HG03045 (cell line): ENCODE results near the gene IGSF3.

Source experiments
- ATAC-seq: cut with Tn5 transposase; IDR thresholded peaks from one replicate; pipeline ENCODE4 v1.9.1; 2021; ENCODE audit warnings: mild to moderate bottlenecking, moderate library complexity; ENCODE audit not compliant: unreplicated experiment

IGSF3 gene

GRCh38 chr1:116561563-116561962 lies 106.0 kb downstream of the IGSF3 start:
- ATAC-seq: no peak

GRCh38 chr1:116560704-116561490 lies 106.6 kb downstream of the IGSF3 start:
- ATAC-seq: no peak

- ATAC-seq: peak; percentile 48
These were observed 108.2 kb downstream of the IGSF3 start for GRCh38 chr1:116559304-116559761.

- ATAC-seq: no peak
These were observed 109.0 kb downstream of the IGSF3 start for GRCh38 chr1:116558571-116558970.

- no peak for ATAC-seq
These were observed 109.4 kb downstream of the IGSF3 start for GRCh38 chr1:116558140-116558549.

- ATAC-seq: no peak
These were observed 110.1 kb downstream of the IGSF3 start for GRCh38 chr1:116557323-116557878.

GRCh38 chr1:116556289-116557006 lies 111.1 kb downstream of the IGSF3 start:
- ATAC-seq: peak; percentile 59

- ATAC-seq: no peak
These were observed 112.6 kb downstream of the IGSF3 start for GRCh38 chr1:116554924-116555323.

GRCh38 chr1:116553386-116554115 lies 114.0 kb downstream of the IGSF3 start:
- ATAC-seq: no peak

- no peak for ATAC-seq
These were observed 121.1 kb downstream of the IGSF3 start for GRCh38 chr1:116546354-116546977.

- ATAC-seq: peak; percentile 17
These were observed 122.2 kb downstream of the IGSF3 start for GRCh38 chr1:116545359-116545705.

GRCh38 chr1:116544588-116545358 lies 122.8 kb downstream of the IGSF3 start:
- ATAC-seq: peak; percentile 43

- ATAC-seq: no peak
These were observed 127.4 kb downstream of the IGSF3 start for GRCh38 chr1:116540088-116540487.

- peak; percentile 83 for ATAC-seq
These were observed 129.0 kb downstream of the IGSF3 start for GRCh38 chr1:116538544-116538943.

- ATAC-seq: no peak
These were observed 129.6 kb downstream of the IGSF3 start for GRCh38 chr1:116537898-116538297.

- no peak for ATAC-seq
These were observed 130.3 kb downstream of the IGSF3 start for GRCh38 chr1:116537040-116537831.

- no peak for ATAC-seq
These were observed 133.4 kb downstream of the IGSF3 start for GRCh38 chr1:116534014-116534739.

GRCh38 chr1:116533429-116533820 lies 134.1 kb downstream of the IGSF3 start:
- ATAC-seq: no peak
